HEK293T (cell line): Measurements from ENCODE around the gene ST13.
"Not testable (repeated sequence)": the region's sequence is repeated elsewhere in the genome, so short reads cannot be mapped to it uniquely, and the experiment has no call there.

ENCODE experiments used
- CTCF ChIA-PET: fragments of 350-600 bp; formaldehyde crosslinking; extraction: SDS; loops from one replicate; lab custom pipeline; 2021; ENCODE audit warnings: antibody characterized with exemption, inconsistent platforms; lab: Yijun Ruan, JAX
- POLR2A ChIA-PET: fragments of 350-600 bp; formaldehyde crosslinking; extraction: SDS; loops from one replicate; lab custom pipeline; 2020; ENCODE audit warnings: antibody characterized with exemption, inconsistent platforms; lab: Yijun Ruan, JAX
- DNase-seq: peaks from one replicate; pipeline ENCODE4 v3.0.0; 2012; ENCODE audit warnings: mixed read lengths; ENCODE audit errors: extremely low spot score
- ARNT ChIP-seq: fragments of 450-650 bp; IDR thresholded peaks from 2 replicates; pipeline ENCODE4 v1.6.1; 2017; ENCODE audit warnings: mild to moderate bottlenecking
- BHLHE40 ChIP-seq: fragments of 450-650 bp; IDR thresholded peaks from 2 replicates; pipeline ENCODE4 v1.6.1; 2016; ENCODE audit warnings: mild to moderate bottlenecking, moderate library complexity, borderline replicate concordance
- CTBP1 ChIP-seq: fragments of 450-650 bp; IDR thresholded peaks from 2 replicates; pipeline ENCODE4 v1.6.1; 2016; ENCODE audit warnings: borderline replicate concordance
- ELF4 ChIP-seq: fragments of 450-650 bp; IDR thresholded peaks from 2 replicates; pipeline ENCODE4 v1.6.1; 2017; ENCODE audit warnings: antibody characterized with exemption
- FOXA1 ChIP-seq: fragments of 450-650 bp; IDR thresholded peaks from 2 replicates; pipeline ENCODE4 v1.6.1; 2016; ENCODE audit warnings: mild to moderate bottlenecking
- FOXK2 ChIP-seq: fragments of 450-650 bp; IDR thresholded peaks from 2 replicates; pipeline ENCODE4 v1.6.1; 2016; ENCODE audit warnings: mild to moderate bottlenecking
- FOXM1 ChIP-seq: fragments of 450-650 bp; IDR thresholded peaks from 2 replicates; pipeline ENCODE4 v1.6.1; 2017; ENCODE audit warnings: mild to moderate bottlenecking, borderline replicate concordance
- HDGF ChIP-seq: fragments of 450-650 bp; IDR thresholded peaks from 2 replicates; pipeline ENCODE4 v1.6.1; 2017; ENCODE audit warnings: antibody characterized with exemption, borderline replicate concordance
- L3MBTL2 ChIP-seq: fragments of 450-650 bp; conservative IDR thresholded peaks from 2 replicates; pipeline ENCODE4 v1.6.1; 2016; ENCODE audit warnings: mild to moderate bottlenecking
- LEF1 ChIP-seq: fragments of 450-650 bp; IDR thresholded peaks from 2 replicates; pipeline ENCODE4 v1.6.1; 2017; ENCODE audit warnings: mild to moderate bottlenecking, borderline replicate concordance
- NFRKB ChIP-seq: fragments of 450-650 bp; IDR thresholded peaks from 2 replicates; pipeline ENCODE4 v1.6.1; 2016; ENCODE audit warnings: mild to moderate bottlenecking, moderate library complexity
- SP1 ChIP-seq: fragments of 450-650 bp; IDR thresholded peaks from 2 replicates; pipeline ENCODE4 v1.6.1; 2017
- SUZ12 ChIP-seq: fragments of 450-650 bp; IDR thresholded peaks from 2 replicates; pipeline ENCODE4 v1.6.1; 2016; ENCODE audit warnings: mild to moderate bottlenecking
- TARDBP ChIP-seq: fragments of 450-650 bp; IDR thresholded peaks from 2 replicates; pipeline ENCODE4 v1.6.1; 2016
- ZNF384 ChIP-seq: fragments of 450-650 bp; IDR thresholded peaks from 2 replicates; pipeline ENCODE4 v1.6.1; 2016
- TF ChIP-seq, protein P1 (sequence below): fragments of 450-650 bp; IDR thresholded peaks from 2 replicates; pipeline ENCODE4 v1.6.1; 2016

ST13 gene

DNA sequence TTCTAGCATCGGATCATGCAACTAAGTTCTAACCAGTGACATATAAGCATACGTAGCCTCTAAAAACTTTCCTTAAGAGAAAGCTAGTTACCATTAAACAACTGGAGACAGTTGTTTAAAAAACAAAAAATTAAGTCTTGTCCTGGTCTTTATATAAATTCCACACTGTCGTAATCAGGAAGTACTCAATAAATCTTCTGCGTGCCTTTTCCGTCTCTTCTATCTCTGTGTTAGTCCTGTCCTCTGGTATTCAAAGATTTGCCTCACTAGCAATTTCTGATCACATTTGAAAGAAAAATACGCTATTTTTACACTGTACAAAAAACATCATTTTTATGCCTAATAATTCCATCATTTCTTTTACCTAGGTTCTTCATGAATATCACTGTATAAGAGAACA lies 27.3 kb downstream of the ST13 start:
- ChIA-PET POLR2A (interaction anchor here (0.6 to 1.0 kb wide), 2 partner anchors 10 to 88 kb away, joined by 3 read pairs; partner anchors contain the start of gene SLC25A17), CTCF (no interaction called here)
- DNase-seq, result no peak
- TF ChIP-seq L3MBTL2 (no peak), CTBP1 (no peak), LEF1 (no peak), FOXK2 (no peak), HDGF (no peak), FOXA1 (no peak), SUZ12 (no peak), TARDBP (no peak), ARNT (no peak), FOXM1 (no peak), ELF4 (no peak), BHLHE40 (no peak), ZNF384 (no peak), SP1 (no peak), NFRKB (no peak)
- TF ChIP-seq, protein P1, sequence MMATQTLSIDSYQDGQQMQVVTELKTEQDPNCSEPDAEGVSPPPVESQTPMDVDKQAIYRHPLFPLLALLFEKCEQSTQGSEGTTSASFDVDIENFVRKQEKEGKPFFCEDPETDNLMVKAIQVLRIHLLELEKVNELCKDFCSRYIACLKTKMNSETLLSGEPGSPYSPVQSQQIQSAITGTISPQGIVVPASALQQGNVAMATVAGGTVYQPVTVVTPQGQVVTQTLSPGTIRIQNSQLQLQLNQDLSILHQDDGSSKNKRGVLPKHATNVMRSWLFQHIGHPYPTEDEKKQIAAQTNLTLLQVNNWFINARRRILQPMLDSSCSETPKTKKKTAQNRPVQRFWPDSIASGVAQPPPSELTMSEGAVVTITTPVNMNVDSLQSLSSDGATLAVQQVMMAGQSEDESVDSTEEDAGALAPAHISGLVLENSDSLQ, result no peak

DNA sequence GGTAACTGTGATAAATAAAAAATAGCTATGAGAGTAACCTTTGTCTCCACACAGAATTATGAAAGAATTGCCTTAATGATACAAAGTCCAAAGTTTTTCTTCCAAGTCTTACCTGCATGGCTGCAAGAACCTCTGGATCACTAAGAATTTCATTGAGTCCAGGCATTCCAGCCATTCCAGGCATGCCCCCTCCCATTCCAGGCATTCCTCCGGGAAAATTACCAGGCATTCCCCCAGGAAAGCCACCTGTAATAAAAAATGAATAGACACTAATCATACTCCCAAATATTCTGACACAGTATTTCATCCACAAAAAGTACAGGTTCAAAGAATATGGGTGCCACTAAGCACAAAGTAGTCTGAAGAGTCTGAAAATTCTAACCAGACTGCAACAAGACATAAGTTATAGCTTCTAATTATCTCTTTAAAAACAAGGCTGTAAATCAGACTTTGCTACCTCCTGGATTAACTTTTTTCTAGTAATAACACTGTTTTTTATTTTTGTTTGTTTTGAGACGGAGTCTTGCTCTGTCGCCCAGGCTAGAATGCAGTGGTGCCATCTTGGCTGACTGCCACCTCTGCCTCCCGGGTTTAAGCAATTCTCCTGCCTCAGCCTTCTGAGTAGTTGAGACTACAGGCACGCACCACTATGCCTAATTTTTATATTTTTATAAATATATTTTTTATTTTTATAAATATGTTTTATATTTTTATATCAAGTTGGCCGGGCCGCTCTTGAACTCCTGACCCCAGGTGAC lies 29.3 kb downstream of the ST13 start:
- DNase-seq, result no peak
- POLR2A ChIA-PET, result no interaction called here
- CTCF ChIA-PET, result interaction anchor here (0.5 kb wide), 1 partner anchor 12 kb away, joined by 5 read pairs; no protein-coding TSS in a partner anchor
- TF ChIP-seq SP1 (no peak), ARNT (no peak), FOXK2 (no peak), BHLHE40 (no peak)

DNA sequence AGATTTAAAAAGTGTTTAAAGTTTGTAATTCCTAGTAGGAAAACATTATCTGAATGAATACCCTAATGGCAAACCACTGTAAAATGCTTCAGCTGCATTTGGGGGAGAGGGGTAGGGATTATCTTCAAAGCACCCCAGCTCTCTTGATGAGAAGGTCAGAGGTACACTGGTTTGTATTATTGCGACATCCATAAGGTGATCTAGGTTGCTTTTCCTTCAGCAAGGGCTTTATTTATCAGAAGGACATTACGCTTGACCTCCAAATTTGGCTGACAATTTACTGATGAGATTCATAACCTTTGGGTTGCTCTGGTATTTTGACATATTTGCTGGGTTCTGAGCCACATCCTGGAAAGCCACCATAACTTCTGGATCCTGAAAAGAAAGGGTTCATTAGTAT lies 30.1 kb downstream of the ST13 start:
- POLR2A ChIA-PET, DNase-seq: not testable (repeated sequence)
- CTCF ChIA-PET, result interaction anchor here (0.5 kb wide), 1 partner anchor 13 kb away, joined by 5 read pairs; no protein-coding TSS in a partner anchor

DNA sequence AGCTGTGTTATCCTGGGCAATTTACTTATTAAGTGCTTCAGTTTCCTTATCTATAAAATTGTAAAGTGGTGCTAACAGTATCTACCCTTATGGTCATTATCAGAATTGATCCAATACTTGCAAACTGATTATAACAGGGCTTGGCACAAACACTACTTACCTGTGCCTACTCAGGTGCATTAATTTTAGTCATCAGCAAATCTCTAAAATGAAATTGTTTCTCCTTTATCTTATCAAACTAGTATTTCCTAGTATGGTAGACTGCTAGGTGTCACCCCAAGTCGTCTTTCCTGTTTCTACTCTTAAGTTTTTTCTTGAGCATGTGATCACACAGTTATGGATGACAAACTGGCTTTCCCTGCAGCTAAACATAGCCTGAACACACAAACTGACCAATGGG lies 33.0 kb downstream of the ST13 start:
- ChIA-PET POLR2A (no interaction called here), CTCF (no interaction called here)
- TF ChIP-seq ELF4, result no peak
- TF ChIP-seq BHLHE40, result no peak
- TF ChIP-seq SUZ12, result no peak
- no peak for TF ChIP-seq ARNT
- no peak for TF ChIP-seq LEF1
- TF ChIP-seq, protein P1, result no peak
- no peak for TF ChIP-seq L3MBTL2
- TF ChIP-seq TARDBP, result no peak
- no peak for TF ChIP-seq NFRKB
- no peak for TF ChIP-seq HDGF
- no peak for TF ChIP-seq ZNF384
- TF ChIP-seq FOXA1, result no peak
- TF ChIP-seq FOXM1, result no peak
- TF ChIP-seq CTBP1, result no peak
- TF ChIP-seq FOXK2, result no peak
- no peak for TF ChIP-seq SP1
- DNase-seq, result no peak

DNA sequence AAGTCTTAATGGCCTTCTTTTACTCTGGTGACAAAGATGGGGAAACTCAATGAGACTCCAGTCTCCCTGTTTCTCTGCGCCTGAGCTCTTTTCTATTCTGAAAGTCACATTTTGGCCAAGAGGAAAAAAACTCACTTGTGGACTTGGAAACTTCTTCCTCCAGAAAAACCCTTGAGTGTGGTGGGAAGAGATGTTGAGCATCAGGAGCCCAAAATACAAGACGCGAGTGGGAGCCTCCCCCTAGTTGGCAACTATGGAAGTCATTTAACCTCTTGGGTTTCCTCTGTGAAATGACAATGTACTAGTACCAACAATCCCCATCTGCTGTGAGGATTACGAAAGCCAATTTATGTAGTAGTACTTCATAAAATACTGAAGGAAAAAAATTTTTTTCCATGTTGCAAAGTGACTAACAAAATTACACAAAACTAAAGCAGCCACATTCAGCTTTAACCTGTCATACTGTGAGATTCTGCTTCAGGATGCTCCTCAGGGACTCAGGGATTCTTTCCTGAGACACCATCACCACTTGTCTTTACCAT lies 36.8 kb downstream of the ST13 start:
- CTCF ChIA-PET, result interaction anchor here (1.0 kb wide), 1 partner anchor 137 kb away, joined by 3 read pairs; no protein-coding TSS in a partner anchor
- TF ChIP-seq CTBP1 (no peak), TARDBP (no peak), ELF4 (no peak), HDGF (no peak), ZNF384 (no peak), LEF1 (no peak), FOXM1 (no peak), L3MBTL2 (no peak), ARNT (no peak), FOXA1 (no peak), BHLHE40 (no peak), SUZ12 (no peak), NFRKB (no peak), FOXK2 (no peak), SP1 (no peak)
- TF ChIP-seq, protein P1, result no peak
- POLR2A ChIA-PET, result interaction anchor here (1.0 to 2.1 kb wide), 5 partner anchors 9 to 202 kb away, joined by 3 to 11 read pairs (median 3); partner anchors contain the start of genes ST13 and XPNPEP3
- DNase-seq, result no peak
